ENCODE measurements around the gene DBN1.

The DBN1 gene

DNA sequence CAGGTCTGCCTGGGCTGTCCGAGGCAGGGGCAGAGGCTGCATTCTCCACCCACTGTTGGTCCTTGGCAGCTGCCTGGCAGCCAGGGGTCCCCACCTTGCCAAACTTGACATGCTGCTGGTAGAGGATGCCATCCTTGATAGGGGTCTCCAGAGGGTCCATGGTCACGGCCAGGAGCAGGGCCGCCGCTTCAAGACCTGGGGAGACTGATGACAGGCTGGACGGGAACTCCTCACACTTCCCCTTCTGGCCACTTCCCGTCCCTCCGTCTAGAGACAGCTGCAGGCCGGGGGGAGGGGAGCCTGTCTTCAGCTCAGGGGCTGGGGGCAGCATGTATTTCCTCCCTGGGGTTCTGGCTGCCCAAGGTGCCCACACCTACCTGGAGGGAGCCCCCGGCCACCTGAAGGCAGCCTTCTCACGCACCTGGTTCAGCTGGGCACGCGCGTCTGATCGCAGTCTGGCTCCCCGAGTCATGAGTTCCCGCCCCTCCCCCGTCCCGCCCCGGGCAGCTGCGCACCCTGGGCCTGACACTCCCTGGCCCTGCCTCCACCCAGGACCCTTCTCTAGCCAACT, 36.0 kb upstream of the DBN1 start, which contains the start of gene DOK3:
TSS of gene DOK3 (minus strand) at position 446 of the 571 bp plus-strand sequence. CDS start at position 160, 286 bp downstream.
- Mint-ChIP-seq H3K4me3 (peak within 1 kb of the TSS; percentile 13), H3K27ac (peak within 1 kb of the TSS; percentile 56), H3K4me1 (peaks cover 23% of the 10 kb centered on the region), H3K36me3 (peaks cover 55% of the 10 kb centered on the region), H3K9me3 (no peaks in the 10 kb centered on the region)
- DNase-seq (ENCODE audit: low spot score in 2 of 2) = no peak
- ATAC-seq = no peak

GRCh38 chr5:177508837-177509236, 35.4 kb upstream of the DBN1 start:
- H3K4me1 Mint-ChIP-seq = peaks cover 17% of the 10 kb centered on the region
- ATAC-seq (no peak), DNase-seq (ENCODE audit: low spot score in 2 of 2) (no peak)
- peaks cover 49% of the 10 kb centered on the region for H3K36me3 Mint-ChIP-seq
- H3K27ac Mint-ChIP-seq = peak overlapping the region; percentile 56
- H3K9me3 Mint-ChIP-seq = no peaks in the 10 kb centered on the region
- H3K4me3 Mint-ChIP-seq = no peak overlapping the region

- ATAC-seq (no peak), DNase-seq (ENCODE audit: low spot score in 2 of 2) (no peak)
- Mint-ChIP-seq H3K27ac (peak overlapping the region; percentile 1), H3K36me3 (peaks cover 43% of the 10 kb centered on the region), H3K9me3 (no peaks in the 10 kb centered on the region), H3K4me3 (no peak overlapping the region), H3K4me1 (peaks cover 15% of the 10 kb centered on the region)
Measured at GRCh38 chr5:177508221-177508611, 34.8 kb upstream of the DBN1 start.

GRCh38 chr5:177507596-177508220, 34.3 kb upstream of the DBN1 start:
- Mint-ChIP-seq H3K4me3 (no peak overlapping the region), H3K27ac (peak overlapping the region; percentile 1), H3K9me3 (no peaks in the 10 kb centered on the region), H3K4me1 (peaks cover 15% of the 10 kb centered on the region), H3K36me3 (peaks cover 37% of the 10 kb centered on the region)
- ATAC-seq (no peak), DNase-seq (ENCODE audit: low spot score in 2 of 2) (no peak)

DNA sequence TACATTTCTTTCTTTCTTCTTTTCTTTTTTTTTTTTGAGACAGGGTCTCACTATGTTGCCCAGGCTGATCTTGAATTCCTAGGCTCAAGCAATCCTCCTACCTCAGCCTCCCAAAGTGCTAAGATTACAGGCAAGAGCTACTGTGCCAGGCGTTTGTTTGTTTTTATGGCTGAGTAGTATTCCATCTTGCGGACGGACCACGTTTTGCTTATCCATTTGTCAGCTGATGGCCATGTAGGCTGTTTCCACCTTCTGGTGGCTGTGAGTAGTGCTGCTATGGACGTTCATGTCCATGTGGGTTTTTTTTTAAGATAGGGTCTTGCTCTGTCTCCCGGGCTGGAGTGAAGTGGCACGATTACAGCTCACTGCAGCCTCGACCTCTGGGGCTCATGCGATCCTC, 33.7 kb upstream of the DBN1 start:
- Mint-ChIP-seq H3K4me3 (no peak overlapping the region), H3K9me3 (no peaks in the 10 kb centered on the region), H3K36me3 (peaks cover 33% of the 10 kb centered on the region), H3K4me1 (peaks cover 15% of the 10 kb centered on the region), H3K27ac (peak overlapping the region; percentile 1)
- DNase-seq (ENCODE audit: low spot score in 2 of 2) = no peak
- ATAC-seq = no peak

GRCh38 chr5:177505075-177505474, 31.6 kb upstream of the DBN1 start:
- no peak for DNase-seq (ENCODE audit: low spot score in 2 of 2)
- Mint-ChIP-seq H3K4me3 (no peak overlapping the region), H3K9me3 (no peaks in the 10 kb centered on the region), H3K36me3 (peaks cover 16% of the 10 kb centered on the region), H3K4me1 (peaks cover 4% of the 10 kb centered on the region), H3K27ac (no peak overlapping the region)
- ATAC-seq = no peak

- Mint-ChIP-seq H3K36me3 (peaks cover 14% of the 10 kb centered on the region), H3K27ac (no peak overlapping the region), H3K9me3 (no peaks in the 10 kb centered on the region), H3K4me3 (no peak overlapping the region), H3K4me1 (no peaks in the 10 kb centered on the region)
- no peak for ATAC-seq
- DNase-seq (ENCODE audit: low spot score in 2 of 2) = no peak
Measured at GRCh38 chr5:177504086-177505056, 30.9 kb upstream of the DBN1 start.

DNA sequence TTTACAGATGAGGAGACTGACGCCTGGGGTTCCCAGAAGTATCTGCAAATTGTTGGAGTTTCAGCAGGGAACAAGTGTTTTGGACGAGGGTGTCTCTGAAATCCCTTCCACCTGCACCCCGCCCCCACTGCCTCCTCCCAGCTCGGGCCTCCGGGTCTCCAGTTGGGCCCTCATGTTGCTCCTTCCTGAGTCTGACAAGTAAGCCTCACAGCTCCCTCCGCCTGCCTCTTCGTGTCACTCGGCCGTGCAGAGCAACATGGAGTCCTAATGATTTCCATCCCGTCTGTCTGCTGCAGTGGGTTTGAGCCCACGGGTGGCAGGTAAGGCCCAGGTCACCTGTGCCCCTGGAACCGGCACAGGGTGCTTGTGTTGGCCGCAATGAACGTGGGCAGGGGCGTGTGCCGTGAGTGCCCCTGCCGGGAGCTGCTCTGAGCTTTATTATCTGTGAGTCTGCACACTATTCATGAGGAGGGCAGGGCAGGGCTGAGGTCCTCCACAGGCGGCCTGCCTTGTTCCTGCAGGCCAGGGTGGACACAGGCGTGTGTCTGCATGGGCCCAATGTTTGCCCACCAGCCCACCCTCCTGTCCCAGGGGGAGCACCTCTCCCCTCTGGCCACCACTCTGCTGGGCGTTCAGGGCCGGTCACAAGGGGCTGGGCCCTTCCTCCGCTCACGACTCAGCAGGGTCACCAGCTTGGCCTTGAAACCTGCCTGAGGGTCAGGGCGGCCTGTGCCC, 30.1 kb upstream of the DBN1 start:
- Mint-ChIP-seq H3K4me1 (peaks cover 5% of the 10 kb centered on the region), H3K27ac (no peak overlapping the region), H3K9me3 (no peaks in the 10 kb centered on the region), H3K4me3 (no peak overlapping the region), H3K36me3 (peaks cover 10% of the 10 kb centered on the region)
- no peak for DNase-seq (ENCODE audit: low spot score in 2 of 2)
- no peak for ATAC-seq

- no peak for ATAC-seq
- Mint-ChIP-seq H3K4me3 (no peak overlapping the region), H3K27ac (peak overlapping the region; percentile 4), H3K4me1 (peaks cover 11% of the 10 kb centered on the region), H3K36me3 (peaks cover 14% of the 10 kb centered on the region), H3K9me3 (no peaks in the 10 kb centered on the region)
- no peak for DNase-seq (ENCODE audit: low spot score in 2 of 2)
Measured at GRCh38 chr5:177502886-177503285, 29.5 kb upstream of the DBN1 start.

- ATAC-seq (no peak), DNase-seq (ENCODE audit: low spot score in 2 of 2) (no peak)
- Mint-ChIP-seq H3K4me1 (peaks cover 15% of the 10 kb centered on the region), H3K9me3 (no peaks in the 10 kb centered on the region), H3K4me3 (no peak overlapping the region), H3K36me3 (peaks cover 12% of the 10 kb centered on the region), H3K27ac (peak overlapping the region; percentile 4)
Measured at GRCh38 chr5:177501874-177502678, 28.6 kb upstream of the DBN1 start.

DNA sequence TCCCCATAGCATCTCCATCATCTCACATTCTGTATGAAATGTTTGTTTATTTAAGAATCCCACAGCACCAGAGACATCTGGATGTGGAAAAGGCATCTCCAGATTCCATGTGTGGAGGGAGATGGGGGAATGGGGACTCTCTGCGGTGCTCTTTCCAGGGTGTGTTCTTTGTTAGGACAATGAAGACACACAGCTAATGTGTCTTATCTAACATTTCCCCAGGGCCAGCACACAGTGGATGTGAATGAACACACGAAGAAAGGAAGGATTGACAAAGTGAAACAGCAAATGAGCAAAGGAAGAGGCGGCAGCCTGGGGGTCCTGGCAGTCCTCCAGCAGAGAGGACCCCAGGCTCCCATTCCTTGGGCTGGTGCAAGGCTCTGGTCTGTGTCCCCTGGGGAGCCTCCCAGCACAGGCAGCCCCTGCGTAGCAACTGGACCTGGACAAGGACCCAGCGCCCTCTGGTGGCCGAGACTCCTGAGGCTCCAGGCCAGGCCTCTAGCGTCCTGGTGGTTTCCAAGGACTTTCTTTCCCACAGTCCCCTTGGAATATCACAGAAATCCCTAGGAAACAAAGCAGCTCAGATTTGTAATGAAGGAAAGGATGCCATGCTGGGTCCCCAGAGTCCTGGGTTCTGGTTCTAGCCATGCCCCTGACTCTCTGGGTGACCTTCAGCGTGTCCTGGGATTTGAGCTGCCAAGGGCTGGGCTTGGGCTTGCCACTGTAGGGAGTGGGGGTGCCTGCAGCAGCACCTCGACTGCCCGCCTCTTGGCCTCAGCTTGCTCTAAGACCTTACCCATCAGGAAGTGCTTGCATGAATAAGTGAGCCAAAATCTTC, 27.5 kb upstream of the DBN1 start:
- DNase-seq (ENCODE audit: low spot score in 2 of 2) = peak; percentile 85 to 92
- no peaks in the 10 kb centered on the region for H3K9me3 Mint-ChIP-seq
- H3K36me3 Mint-ChIP-seq = peaks cover 6% of the 10 kb centered on the region
- no peak overlapping the region for H3K4me3 Mint-ChIP-seq
- H3K27ac Mint-ChIP-seq = no peak overlapping the region
- peak; percentile 47 for ATAC-seq
- peaks cover 21% of the 10 kb centered on the region for H3K4me1 Mint-ChIP-seq

DNA sequence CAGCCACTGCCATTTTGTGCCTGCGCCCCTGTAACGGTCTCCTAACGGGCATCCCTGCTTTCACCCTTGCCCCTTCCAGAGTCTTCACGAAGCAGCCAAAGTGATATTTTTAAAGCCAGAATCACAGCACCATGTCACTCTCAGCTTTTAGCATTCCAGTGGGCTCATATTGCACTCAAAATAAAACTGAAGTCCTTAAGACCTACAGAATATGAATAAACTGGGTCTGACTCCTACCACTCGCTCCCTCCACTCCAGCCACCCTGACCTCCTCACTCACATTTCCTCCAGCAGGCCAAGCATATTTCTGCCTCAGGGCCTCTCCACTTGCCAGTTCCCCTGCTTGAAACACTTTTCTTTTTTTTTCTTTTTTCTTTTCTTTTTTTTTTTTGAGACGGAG, 26.4 kb upstream of the DBN1 start:
- H3K4me3 Mint-ChIP-seq = peak overlapping the region; percentile 26
- no peak for ATAC-seq
- peaks cover 6% of the 10 kb centered on the region for H3K36me3 Mint-ChIP-seq
- H3K27ac Mint-ChIP-seq = no peak overlapping the region
- H3K9me3 Mint-ChIP-seq = no peaks in the 10 kb centered on the region
- H3K4me1 Mint-ChIP-seq = peaks cover 28% of the 10 kb centered on the region
- DNase-seq (ENCODE audit: low spot score in 2 of 2) = no peak

GRCh38 chr5:177498013-177498787, 24.8 kb upstream of the DBN1 start:
- peaks cover 43% of the 10 kb centered on the region for H3K4me1 Mint-ChIP-seq
- H3K9me3 Mint-ChIP-seq = no peaks in the 10 kb centered on the region
- peak overlapping the region; percentile 79 for H3K27ac Mint-ChIP-seq
- H3K4me3 Mint-ChIP-seq = peak overlapping the region; percentile 78
- peak; percentile 16 for ATAC-seq
- H3K36me3 Mint-ChIP-seq = peaks cover 9% of the 10 kb centered on the region
- DNase-seq (ENCODE audit: low spot score in 2 of 2) = no peak

Data from stimulated activated effector memory CD8-positive, alpha-beta T cell treated with anti-CD3 and anti-CD28 coated beads, Interleukin-12 subunit alpha, Interleukin-12 subunit beta, amount 100 ng/mL, for 72 hours (primary cell).